Mesothelial cell of epicardium (in vitro differentiated cells): Measurements from ENCODE around the gene MANF. TPM values are rescaled to one million over a fixed set of nuclear protein-coding genes. Genes with fewer than 3 reads are reported as not detected.
A peak's percentile ranks its signal among the peaks of the same experiment; 100 is the strongest.
"Not testable (repeated sequence)": the region's sequence is repeated elsewhere in the genome, so short reads cannot be mapped to it uniquely, and the experiment has no call there.

Experiments used
- DNase-seq, 2 experiments: peaks; one replicate each; pipeline ENCODE4 v3.0.0; 2021; ENCODE audit warnings: low spot score in 2 of 2; ENCODE audit not compliant: unreplicated experiment in 2 of 2
- H3K27ac Mint-ChIP-seq: 2 replicates; pipeline ENCODE4 v1.8.0; 2021; ENCODE audit warnings: mixed read lengths
- H3K27me3 Mint-ChIP-seq: 2 replicates; pipeline ENCODE4 v1.8.0; 2021; ENCODE audit warnings: low read depth, mixed read lengths
- H3K36me3 Mint-ChIP-seq: 2 replicates; pipeline ENCODE4 v1.8.0; 2021; ENCODE audit warnings: mixed read lengths
- H3K4me1 Mint-ChIP-seq: 2 replicates; pipeline ENCODE4 v1.8.0; 2021; ENCODE audit warnings: mixed read lengths
- H3K4me3 Mint-ChIP-seq: 2 replicates; pipeline ENCODE4 v1.8.0; 2021; ENCODE audit warnings: mild to moderate bottlenecking, moderate library complexity, mixed read lengths
- H3K9me3 Mint-ChIP-seq: 2 replicates; pipeline ENCODE4 v1.8.0; 2021; ENCODE audit warnings: mixed read lengths
- total RNA-seq: library from RNA; stranded (reverse); gene quantifications from 3 replicates; pipeline ENCODE4 v1.2.1, GENCODE V29; 2021
- TF ChIP-seq, protein P1 (sequence below): fragments of 200-600 bp; sonication (generic); IDR thresholded peaks from one replicate; pipeline ENCODE4 v1.5.0; 2021; ENCODE audit warnings: antibody characterized with exemption; ENCODE audit not compliant: unreplicated experiment

MANF gene
- total RNA-seq, 1 donor from 2014 or later: 99.7 TPM

DNA sequence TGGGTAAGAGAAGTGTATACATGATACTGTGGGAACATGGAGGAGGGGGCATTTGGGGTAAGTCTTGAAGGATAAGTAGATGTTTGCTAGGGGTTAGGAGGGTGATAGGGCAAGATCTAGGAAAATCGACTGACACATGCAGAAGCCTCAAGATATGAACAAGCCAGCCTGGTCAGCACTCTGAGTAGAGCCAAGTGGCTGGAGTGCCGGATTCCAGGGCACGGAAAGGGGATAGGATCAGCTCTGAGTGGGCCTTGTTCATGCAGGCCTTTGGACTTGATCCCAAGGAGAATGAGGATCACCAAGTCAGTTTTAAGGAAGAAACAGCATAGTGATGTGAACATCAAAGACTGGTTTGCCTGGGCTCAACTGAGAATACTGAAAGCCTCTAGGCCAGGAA, 24.3 kb upstream of the MANF start:
- TF ChIP-seq, protein P1, sequence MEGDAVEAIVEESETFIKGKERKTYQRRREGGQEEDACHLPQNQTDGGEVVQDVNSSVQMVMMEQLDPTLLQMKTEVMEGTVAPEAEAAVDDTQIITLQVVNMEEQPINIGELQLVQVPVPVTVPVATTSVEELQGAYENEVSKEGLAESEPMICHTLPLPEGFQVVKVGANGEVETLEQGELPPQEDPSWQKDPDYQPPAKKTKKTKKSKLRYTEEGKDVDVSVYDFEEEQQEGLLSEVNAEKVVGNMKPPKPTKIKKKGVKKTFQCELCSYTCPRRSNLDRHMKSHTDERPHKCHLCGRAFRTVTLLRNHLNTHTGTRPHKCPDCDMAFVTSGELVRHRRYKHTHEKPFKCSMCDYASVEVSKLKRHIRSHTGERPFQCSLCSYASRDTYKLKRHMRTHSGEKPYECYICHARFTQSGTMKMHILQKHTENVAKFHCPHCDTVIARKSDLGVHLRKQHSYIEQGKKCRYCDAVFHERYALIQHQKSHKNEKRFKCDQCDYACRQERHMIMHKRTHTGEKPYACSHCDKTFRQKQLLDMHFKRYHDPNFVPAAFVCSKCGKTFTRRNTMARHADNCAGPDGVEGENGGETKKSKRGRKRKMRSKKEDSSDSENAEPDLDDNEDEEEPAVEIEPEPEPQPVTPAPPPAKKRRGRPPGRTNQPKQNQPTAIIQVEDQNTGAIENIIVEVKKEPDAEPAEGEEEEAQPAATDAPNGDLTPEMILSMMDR: no peak
- H3K4me1 Mint-ChIP-seq: no peaks in the 10 kb centered on the region
- H3K36me3 Mint-ChIP-seq: peaks cover 23% of the 10 kb centered on the region
- no peaks in the 10 kb centered on the region for H3K27me3 Mint-ChIP-seq
- DNase-seq: no peak
- no peak overlapping the region for H3K27ac Mint-ChIP-seq
- no peak overlapping the region for H3K4me3 Mint-ChIP-seq
- peaks cover 8% of the 10 kb centered on the region for H3K9me3 Mint-ChIP-seq

DNA sequence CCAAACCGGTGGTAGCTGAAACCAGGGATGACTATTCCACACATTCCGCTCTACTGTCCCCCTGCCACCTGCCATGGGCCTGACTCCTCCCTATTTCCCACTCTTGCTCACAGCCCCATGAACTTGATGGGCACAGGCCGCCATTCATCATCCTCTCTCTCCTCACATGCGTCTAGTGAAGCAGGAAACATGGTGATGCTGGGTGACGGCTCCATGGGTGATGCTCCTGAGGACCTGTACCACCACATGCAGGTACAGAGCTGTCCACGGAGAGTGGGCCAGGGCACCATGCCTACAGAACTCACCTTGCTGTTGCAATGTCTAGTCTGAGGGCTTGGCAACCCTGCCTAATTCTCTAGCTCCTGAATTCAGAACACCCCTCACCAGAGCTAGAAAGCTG, 23.3 kb upstream of the MANF start:
- TF ChIP-seq, protein P1: no peak
- DNase-seq: no peak
- Mint-ChIP-seq H3K4me3 (no peak overlapping the region), H3K27me3 (no peaks in the 10 kb centered on the region), H3K9me3 (peaks cover 10% of the 10 kb centered on the region), H3K27ac (no peak overlapping the region), H3K4me1 (no peaks in the 10 kb centered on the region), H3K36me3 (peaks cover 27% of the 10 kb centered on the region)

DNA sequence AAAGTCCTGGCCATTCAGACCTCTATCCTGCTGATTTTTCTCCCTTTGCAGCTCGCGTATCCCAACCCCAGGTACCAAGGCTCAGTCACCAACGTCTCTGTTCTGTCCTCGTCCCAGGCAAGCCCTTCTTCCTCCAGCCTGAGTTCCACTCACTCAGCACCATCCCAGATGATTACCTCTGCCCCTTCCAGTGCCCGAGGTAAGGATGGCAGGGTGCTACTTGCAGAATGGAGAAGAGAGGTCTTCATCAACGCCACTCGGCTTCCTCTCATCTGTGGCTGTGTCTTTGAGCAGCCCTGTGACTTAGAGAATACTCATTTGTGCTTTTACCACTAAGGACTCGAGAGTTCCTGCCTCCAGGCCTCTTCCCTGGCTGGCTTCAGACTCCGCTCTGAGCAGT, 22.6 kb upstream of the MANF start:
- no peaks in the 10 kb centered on the region for H3K4me1 Mint-ChIP-seq
- peaks cover 18% of the 10 kb centered on the region for H3K9me3 Mint-ChIP-seq
- no peak for DNase-seq
- H3K36me3 Mint-ChIP-seq: peaks cover 35% of the 10 kb centered on the region
- H3K4me3 Mint-ChIP-seq: no peak overlapping the region
- TF ChIP-seq, protein P1: no peak
- H3K27me3 Mint-ChIP-seq: no peaks in the 10 kb centered on the region
- no peak overlapping the region for H3K27ac Mint-ChIP-seq

DNA sequence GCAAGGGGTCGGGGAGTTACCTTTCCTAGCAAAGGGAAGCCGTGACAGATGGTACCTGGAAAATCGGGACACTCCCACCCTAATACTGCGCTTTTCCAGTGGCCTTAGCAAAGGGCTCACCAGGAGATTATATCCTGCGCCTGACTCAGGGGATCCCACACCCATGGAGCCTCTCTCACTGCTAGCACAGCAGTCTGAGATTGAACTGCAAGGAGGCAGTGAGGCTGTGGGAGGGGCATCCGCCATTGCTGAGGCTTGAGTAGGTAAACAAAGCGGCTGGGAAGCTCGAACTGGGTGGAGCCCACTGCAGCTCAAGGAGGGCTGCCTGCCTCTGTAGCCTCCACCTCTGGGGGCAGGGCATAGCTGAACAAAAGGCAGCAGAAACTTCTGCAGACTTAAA, 16.8 kb upstream of the MANF start:
- not testable (repeated sequence) for H3K4me1 Mint-ChIP-seq, H3K4me3 Mint-ChIP-seq, H3K27ac Mint-ChIP-seq, H3K27me3 Mint-ChIP-seq
- DNase-seq: peak in 1 of 2 experiments; percentile 14
- peaks cover 33% of the 10 kb centered on the region for H3K36me3 Mint-ChIP-seq
- peaks cover 18% of the 10 kb centered on the region for H3K9me3 Mint-ChIP-seq

DNA sequence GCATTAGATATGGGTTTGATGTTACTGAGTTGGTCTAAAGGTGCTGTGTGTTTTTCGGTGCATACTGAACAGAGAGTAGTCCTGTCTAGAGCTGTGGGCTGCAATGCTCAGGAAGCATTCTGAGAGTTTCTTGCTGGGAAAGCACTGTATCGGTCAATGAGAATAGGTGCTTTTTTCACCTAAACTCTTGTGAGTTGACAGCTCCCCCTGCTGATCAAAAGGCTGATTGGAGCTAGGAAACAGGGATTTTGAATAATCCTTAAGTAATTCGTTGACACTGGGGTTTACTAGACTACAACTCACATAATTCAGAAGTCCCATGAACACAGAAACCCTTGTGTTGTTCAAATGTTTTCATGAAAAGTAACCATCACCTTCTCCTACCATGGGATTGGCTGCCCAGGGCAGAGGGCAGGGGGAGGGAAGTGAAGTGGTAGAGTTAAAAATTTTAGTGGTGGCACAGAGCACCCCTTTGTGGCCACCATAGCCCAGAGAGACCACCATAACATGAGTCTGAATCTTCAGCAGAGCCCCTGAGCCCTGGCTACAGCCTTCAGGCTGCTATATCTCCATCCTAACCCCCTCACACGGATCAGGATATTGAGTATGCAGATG, 13.0 kb upstream of the MANF start:
- Mint-ChIP-seq H3K36me3 (peaks cover 9% of the 10 kb centered on the region), H3K4me1 (no peaks in the 10 kb centered on the region), H3K27me3 (no peaks in the 10 kb centered on the region), H3K27ac (no peak overlapping the region), H3K4me3 (no peak overlapping the region), H3K9me3 (peaks cover 4% of the 10 kb centered on the region)
- TF ChIP-seq, protein P1: peak; percentile 63
- DNase-seq: no peak

DNA sequence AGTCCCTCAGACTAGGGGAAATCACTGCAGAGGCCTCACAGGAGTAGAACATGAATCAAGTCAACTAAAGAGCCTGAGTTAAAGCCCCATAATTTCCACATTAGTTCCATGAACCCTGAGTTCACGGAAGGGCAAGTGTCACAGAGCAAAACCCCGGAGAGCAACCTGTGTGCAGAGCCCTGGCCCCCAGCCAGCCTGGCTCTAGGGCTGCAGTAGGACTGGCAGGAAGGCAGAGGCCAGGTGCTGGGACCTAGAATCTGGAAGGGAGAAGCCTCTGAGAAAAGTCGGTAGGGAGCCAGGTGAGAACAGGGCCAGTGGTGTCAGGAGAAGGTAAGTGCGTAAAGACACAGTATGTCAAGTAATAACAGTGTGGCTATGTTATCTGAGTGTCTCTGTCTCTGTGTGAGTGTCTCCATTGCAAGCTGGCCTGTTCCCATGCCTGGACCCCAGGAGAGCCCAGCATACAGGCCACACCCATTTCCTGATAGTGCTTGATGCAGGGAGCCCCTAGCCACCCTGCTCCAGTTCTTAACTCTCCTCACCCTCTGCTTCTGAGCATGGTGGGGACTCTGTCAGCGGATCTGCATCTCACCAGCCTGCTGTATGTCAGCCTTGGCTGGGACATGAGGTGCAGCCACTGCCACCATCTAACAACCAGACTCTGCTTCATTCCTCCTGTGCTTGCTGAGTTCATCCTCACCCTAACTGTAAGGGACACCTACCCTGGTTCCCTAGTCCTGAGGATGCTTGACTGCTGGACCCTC, 11.3 kb upstream of the MANF start:
- TF ChIP-seq, protein P1: no peak
- no peaks in the 10 kb centered on the region for H3K27me3 Mint-ChIP-seq
- no peaks in the 10 kb centered on the region for H3K4me1 Mint-ChIP-seq
- no peaks in the 10 kb centered on the region for H3K9me3 Mint-ChIP-seq
- H3K4me3 Mint-ChIP-seq: no peak overlapping the region
- no peak for DNase-seq
- no peaks in the 10 kb centered on the region for H3K36me3 Mint-ChIP-seq
- no peak overlapping the region for H3K27ac Mint-ChIP-seq
